GM15510 (cell line): ENCODE results near the gene CPM.
A peak's percentile ranks its signal among the peaks of the same experiment; 100 is the strongest.

Source experiments
- POLR2A ChIP-seq: IDR thresholded peaks from 3 replicates; pipeline ENCODE4 v1.6.1; 2011; ENCODE audit warnings: borderline replicate concordance; ENCODE audit not compliant: insufficient read length; ENCODE audit errors: extremely low read depth

CPM gene

DNA sequence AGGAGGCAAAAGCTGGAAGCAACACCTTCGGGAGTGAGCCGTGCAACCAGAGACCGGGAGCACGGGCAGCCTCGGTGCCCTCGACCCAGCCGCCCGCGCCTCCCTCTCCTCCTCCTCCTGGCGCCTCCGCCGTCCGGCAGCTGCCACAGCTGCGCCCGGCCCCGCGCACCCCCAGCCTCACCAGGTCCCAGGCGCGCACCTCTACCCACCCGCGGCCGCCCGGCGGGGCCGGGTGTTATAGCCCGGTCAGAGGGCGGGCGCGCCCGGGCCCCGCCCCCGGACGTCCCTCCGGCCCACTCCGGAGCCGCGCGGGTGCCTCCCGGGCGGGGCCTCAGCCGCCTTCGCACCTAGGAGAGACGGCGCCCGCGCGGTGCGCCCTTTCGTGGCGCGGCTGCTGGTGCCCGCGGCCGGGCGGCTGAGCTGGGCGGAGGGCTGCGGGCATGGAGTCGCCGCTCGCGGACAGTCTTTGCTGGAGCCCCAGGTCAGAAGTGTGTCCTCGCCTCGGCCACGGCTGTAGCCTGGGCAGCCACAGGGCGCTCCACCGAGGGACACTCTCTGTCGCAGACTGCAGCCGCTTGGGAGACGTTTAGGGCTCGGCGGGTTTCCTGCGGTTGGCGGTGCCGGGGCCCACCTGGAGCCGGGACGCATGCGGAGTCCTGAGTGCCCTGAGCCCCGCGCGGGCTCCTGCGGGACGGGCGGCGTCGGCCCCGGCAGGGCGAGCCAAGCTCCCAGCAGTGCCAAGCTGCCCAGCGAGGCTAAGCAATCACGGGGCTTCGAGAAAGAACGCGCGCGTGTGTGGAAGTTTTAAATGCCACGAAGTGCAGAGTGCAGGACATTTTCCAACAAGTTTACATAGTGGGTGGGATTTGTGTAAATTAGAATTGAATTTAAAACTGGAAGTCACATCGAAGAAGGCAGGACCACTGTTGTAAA, at the start of gene CPM:
Gene CPM, minus strand, starts transcription at position 211 of the 933 bp plus-strand sequence. CDS start 334 bp downstream, outside the sequence.
- TF ChIP-seq POLR2A = peak; percentile 32

- no peak for TF ChIP-seq POLR2A
Measured at GRCh38 chr12:68981516-68981915, 48.5 kb upstream of the CPM start.

- TF ChIP-seq POLR2A = no peak
Measured at GRCh38 chr12:68980476-68981212, 47.7 kb upstream of the CPM start.

DNA sequence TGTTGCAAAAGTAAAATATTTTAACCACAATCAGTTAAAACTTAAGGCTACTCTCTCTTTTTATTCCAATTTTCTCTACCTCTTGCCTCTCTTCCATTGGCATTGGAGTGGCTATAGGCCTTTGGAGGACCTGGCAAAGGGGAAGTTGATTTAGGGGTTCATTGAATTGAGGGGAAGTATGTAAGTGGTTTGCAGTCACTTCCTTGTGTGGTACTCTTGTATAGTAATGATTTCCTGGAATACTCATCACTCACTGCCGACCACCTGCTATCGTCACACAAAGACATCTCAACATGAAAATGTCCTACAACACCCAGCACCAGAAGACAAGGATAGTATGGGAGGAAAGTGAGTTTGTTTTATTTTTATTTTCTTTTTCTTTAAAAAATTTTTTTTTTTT, 45.7 kb upstream of the CPM start:
- TF ChIP-seq POLR2A = no peak

- TF ChIP-seq POLR2A = no peak
Measured at GRCh38 chr12:68977909-68978610, 45.1 kb upstream of the CPM start.

- TF ChIP-seq POLR2A = no peak
Measured at GRCh38 chr12:68977335-68977734, 44.4 kb upstream of the CPM start.

DNA sequence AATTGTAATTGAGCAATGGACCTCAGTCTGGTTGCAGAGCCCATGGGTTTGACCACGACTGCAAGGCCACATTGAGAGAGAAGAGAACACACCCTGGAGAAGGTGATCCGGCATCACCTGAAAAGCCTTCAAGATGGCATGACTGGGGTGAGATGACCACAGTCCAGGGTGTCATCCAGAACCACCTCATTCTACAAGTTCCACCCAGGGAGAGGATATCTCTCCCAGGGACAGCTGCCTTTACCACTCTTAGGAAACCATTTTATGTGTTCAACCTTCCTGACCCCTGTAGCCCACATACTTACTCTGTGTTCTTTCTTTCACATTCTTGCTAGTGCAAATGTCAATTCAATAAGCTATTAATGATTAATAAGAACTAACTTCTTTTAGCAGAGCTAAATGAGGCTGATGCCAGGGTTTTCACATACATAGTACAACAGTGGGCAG, 43.4 kb upstream of the CPM start:
- TF ChIP-seq POLR2A = no peak

DNA sequence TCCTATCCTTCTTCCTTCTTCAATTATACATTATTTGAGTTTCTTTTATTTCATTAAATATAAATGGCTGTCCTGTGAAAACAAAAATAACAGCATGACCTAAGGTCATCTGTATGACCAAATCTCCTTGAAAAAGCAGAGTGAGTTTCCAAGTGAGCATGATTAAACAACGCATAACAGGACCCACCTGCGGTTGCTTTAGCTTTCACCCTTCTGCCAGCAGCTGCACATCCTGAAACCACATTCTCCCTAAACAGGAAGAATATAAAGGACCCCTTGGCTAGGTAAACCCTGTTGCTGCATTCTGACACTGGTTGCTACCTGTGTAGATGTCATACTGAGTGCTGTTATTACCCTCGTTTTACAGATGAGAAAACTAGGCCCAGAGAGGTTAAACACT, 42.8 kb upstream of the CPM start:
- TF ChIP-seq POLR2A = no peak

DNA sequence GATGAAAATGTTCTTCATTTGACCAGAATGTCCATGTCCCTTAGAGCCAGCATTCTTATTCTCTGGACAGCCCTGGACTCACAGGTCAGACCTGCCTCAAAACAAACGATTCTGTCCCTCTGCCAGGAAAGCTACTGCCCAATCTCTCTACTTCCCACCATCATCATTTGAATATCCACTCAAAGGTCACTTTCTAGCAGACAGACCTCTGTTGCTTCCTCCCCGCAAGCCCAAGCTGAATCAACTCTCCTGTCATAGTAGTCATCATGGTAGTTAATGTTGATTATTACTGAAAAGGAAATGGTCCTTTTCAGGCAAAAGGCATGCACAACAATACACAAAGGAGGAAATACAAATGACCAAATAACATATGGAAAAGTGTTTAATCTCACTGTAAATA, 39.6 kb upstream of the CPM start:
- no peak for TF ChIP-seq POLR2A

- TF ChIP-seq POLR2A = no peak
Measured at GRCh38 chr12:68971404-68971803, 38.4 kb upstream of the CPM start.

DNA sequence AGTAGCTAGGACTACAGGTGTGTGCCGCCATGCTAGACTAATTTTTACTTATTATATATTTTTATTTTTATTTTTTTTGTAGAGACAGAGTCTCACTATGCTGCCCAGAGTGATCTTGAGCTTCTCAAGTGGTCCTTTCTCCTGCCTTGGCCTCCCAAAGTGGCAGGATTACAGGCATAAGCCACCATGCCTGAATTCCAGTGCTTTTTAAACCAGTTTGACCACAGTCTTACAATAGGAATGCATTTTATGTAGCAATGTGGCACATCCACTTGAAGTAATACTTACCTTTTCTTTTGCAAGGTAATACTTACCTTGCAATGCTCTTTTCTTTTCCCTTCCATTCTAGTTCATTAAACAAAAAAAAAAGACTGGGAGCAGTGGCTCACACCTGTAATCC, 38.0 kb upstream of the CPM start:
- no peak for TF ChIP-seq POLR2A

DNA sequence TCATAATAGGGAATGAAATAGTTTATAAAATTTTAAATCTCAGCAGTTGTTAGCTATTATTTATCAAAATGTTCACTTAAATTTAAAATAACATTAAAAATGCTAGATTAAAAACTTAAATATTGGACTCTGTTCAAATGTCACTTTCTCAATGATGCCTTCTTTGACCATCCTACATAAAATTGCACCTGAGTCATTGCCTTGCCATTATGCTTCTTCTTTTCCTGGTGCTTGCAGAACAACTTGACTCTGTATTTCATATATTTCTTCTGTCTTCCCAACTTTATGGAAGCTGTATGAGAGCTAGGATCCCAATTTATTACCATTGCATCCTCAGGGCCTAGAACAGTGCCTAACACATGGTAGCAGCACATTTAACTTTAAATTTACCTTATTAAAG, 37.3 kb upstream of the CPM start:
- TF ChIP-seq POLR2A = no peak

DNA sequence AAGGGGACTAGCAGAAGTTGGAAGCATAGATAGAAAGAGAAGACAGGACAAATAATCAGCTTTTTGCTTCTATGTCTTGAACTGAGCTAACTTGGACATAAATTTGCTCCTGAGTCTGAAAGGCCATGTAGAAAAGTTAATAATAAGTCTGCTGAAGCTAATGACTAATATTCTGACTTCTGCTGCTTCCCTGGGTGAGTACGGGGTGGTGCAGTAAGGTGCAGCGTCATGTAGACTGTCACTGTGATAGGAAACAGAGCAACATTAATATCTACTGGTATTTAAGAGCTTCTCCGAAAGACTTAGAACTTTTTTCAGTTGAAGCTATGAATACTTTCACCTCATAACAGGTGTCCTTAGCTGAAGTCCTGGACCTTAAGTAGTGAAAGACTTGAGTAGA, 34.1 kb upstream of the CPM start:
- no peak for TF ChIP-seq POLR2A

- no peak for TF ChIP-seq POLR2A
Measured at GRCh38 chr12:68963856-68964745, 31.1 kb upstream of the CPM start.

- no peak for TF ChIP-seq POLR2A
Measured at GRCh38 chr12:68962877-68963855, 30.2 kb upstream of the CPM start.
